ES-I3 (cell line): Measurements from ENCODE around the gene EXOC8.

Experiments used
- H3K36me3 ChIP-seq: 2 replicates; pipeline ENCODE4 v1.6.1; 2013; ENCODE audit warnings: mild to moderate bottlenecking, low read length, control low read depth, moderate library complexity; ENCODE audit not compliant: insufficient read depth
- H3K4me1 ChIP-seq: 2 replicates; pipeline ENCODE4 v1.6.1; 2013; ENCODE audit warnings: mild to moderate bottlenecking, control low read depth, low read length; ENCODE audit not compliant: insufficient read depth
- H3K9ac ChIP-seq: 2 replicates; pipeline ENCODE4 v1.6.1; 2013; ENCODE audit warnings: low read depth, mild to moderate bottlenecking, low read length, moderate library complexity
- H3K9me3 ChIP-seq: 2 replicates; pipeline ENCODE4 v1.6.1; 2013; ENCODE audit warnings: mild to moderate bottlenecking, low read length, moderate library complexity; ENCODE audit not compliant: control insufficient read depth, insufficient read depth

Gene EXOC8, protein sequence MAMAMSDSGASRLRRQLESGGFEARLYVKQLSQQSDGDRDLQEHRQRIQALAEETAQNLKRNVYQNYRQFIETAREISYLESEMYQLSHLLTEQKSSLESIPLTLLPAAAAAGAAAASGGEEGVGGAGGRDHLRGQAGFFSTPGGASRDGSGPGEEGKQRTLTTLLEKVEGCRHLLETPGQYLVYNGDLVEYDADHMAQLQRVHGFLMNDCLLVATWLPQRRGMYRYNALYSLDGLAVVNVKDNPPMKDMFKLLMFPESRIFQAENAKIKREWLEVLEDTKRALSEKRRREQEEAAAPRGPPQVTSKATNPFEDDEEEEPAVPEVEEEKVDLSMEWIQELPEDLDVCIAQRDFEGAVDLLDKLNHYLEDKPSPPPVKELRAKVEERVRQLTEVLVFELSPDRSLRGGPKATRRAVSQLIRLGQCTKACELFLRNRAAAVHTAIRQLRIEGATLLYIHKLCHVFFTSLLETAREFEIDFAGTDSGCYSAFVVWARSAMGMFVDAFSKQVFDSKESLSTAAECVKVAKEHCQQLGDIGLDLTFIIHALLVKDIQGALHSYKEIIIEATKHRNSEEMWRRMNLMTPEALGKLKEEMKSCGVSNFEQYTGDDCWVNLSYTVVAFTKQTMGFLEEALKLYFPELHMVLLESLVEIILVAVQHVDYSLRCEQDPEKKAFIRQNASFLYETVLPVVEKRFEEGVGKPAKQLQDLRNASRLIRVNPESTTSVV

DNA sequence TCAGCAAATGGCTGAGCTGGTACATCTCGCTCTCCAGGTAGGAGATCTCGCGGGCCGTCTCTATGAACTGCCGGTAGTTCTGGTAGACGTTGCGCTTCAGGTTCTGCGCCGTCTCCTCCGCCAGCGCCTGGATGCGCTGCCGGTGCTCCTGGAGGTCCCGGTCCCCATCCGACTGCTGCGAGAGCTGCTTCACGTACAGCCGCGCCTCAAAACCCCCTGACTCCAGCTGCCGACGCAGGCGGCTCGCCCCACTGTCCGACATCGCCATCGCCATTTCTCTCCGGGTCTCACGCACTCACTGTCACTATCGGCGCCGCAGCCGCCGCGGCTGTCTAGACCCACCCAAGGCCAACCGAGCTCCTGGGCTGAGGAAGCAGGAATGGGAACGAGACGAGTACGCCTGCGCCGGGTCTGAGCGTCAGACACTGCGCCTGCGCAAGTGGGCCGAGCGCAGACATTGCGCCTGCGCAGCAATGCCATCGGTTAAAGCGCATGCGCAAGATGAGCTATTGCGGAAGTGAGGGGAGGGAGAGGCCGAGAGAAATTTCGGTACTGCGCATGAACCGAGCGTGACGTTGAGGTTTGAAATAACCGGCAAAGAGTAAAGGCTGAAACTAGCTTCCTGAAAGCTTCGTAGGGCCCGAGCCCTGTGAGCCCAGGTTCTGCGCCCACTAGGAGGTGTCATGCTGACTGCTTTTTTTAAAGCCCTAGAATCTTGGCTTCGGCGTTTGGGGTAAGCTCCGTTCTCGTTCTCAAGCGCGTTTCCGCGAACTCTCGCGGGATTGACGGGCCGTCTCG lies at the start of gene EXOC8:
EXOC8 (minus strand) TSS at position 381 of the 798 bp plus-strand sequence; CDS start at position 274, 107 bp downstream.
- 0 out of 2 replicates have a peak, but pooled peaks cover 2% of the 10 kb centered on the region for H3K36me3 ChIP-seq
- peak within 1 kb of the TSS; percentile 90 for H3K9ac ChIP-seq
- H3K9me3 ChIP-seq = no peaks in the 10 kb centered on the region
- H3K4me1 ChIP-seq = peaks cover 13% of the 10 kb centered on the region; the same call in 1 of the 2 replicates

DNA sequence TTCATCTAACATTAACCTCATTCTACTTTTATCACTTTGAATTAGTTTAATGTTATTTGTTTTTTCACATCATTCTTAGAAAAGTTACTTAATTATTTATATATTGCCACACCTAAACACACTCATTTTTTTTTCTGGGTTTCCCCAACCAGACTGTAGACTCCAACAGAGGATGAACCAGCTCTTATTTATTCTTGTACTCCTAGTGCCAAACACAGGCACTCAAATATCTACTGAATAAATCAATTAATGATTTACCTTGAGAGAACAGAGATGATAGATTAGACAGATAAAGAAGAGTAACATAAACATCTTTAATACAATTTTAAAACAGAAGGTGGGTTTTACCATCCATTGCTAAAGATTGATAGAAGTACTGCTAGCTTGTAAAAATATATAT lies 48.8 kb upstream of the EXOC8 start:
- Histone ChIP-seq H3K9me3 (no peaks in the 10 kb centered on the region), H3K4me1 (no peaks in the 10 kb centered on the region), H3K36me3 (no peaks in the 10 kb centered on the region), H3K9ac (no peak overlapping the region)

DNA sequence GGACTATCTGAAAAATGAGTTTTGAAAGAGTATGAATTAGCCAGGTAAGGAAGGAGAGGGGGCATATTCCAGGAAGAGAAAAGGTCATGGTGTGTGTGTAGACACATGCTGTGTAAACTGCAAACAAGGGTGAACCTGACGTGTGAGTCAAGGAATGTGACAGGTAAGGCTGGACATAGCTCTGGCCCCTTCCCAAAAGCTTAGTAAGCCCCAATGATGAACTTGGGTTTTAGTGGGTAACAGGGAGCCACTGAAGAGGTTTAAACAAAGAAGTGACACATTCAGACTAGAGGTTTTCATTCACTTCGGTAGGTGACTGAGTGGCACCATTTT lies 47.7 kb upstream of the EXOC8 start:
- H3K9me3 ChIP-seq = no peaks in the 10 kb centered on the region
- no peaks in the 10 kb centered on the region for H3K36me3 ChIP-seq
- H3K9ac ChIP-seq = no peak overlapping the region
- no peaks in the 10 kb centered on the region for H3K4me1 ChIP-seq

DNA sequence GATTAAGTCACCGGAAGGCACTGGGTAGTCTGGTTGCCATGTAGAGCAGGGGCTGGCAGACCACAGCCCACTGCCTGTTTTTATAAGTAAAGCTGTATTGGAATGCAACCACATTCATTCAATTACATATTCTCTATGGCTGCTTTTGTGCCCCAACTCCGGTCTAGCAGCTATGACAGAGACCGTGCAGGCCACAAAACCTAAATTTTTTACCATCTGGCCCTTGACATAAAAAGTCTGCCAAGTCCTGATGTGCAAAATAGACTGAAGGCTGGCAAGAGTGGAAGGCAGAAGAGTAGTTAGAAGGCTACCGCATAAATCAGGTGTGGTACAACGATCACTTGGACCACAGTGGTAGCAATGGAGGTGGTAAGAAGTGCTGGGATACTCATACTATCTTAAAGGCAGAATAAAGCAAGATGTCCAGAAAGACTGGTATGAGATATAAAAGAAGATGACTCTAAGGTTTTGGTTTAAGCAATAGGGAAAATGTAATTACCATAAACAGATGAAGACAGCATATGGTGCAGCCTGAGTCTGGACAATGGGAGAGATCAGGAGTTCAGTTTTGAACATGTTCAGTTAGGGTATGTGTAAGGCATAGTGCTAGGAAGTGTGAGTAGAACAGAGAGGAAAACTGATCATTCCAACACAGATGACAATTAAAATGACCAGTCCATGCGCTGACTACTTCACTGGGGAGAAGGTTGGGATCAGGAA lies 47.2 kb upstream of the EXOC8 start:
- Histone ChIP-seq H3K4me1 (no peaks in the 10 kb centered on the region), H3K9me3 (no peaks in the 10 kb centered on the region), H3K36me3 (no peaks in the 10 kb centered on the region), H3K9ac (no peak overlapping the region)

DNA sequence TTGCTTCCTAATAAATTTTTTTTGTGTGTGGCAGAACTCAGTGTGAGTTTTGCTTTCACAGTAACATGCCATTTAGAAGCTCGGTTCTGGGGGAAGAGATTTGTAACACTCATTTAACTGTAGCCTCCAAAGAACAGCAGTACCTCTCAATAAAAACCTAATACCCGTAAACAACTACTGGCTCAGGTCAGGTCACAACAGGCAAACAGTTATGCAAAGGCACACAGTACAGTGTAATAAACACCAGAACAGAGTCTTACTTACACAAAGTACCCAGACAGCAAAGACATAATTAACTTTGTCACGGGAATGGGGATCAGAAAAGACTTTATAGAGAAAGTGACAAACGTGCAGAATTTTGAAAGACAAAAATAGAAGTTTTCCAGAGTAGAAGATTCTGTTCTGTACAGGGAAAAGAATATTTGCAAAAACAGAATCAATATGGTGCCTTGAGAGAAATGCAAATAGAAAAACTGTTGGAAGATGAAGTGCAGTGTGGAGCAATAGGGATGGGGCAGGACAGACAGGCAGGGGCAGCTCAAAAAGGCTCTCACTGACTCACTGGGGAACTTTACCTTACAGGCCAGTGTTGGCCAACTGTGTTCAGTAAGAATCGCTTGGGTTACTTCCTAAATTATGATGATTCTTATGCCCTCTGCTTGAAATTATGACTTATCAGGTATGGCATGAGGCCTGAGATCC lies 45.7 kb upstream of the EXOC8 start:
- H3K9me3 ChIP-seq = no peaks in the 10 kb centered on the region
- H3K9ac ChIP-seq = no peak overlapping the region
- H3K36me3 ChIP-seq = no peaks in the 10 kb centered on the region
- no peaks in the 10 kb centered on the region for H3K4me1 ChIP-seq

DNA sequence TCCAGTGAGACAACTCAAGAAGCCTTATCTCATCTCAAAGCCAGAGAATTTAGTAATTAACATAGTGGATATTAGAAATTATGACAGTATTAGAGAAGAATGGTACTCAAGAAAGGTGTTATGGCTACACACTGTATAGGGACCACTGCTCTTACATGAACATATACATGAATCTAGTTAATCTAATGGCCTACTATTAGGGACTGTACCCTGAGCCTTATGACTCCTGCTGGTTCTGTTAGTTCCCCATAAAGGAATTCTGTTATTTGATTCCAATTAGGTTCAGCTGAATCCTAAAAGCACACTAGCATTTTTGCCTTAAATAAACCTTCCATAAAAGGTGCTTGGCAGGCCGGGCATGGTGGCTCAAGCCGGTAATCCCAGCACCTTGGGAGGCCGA lies 44.8 kb upstream of the EXOC8 start:
- Histone ChIP-seq H3K36me3 (no peaks in the 10 kb centered on the region), H3K9ac (no peak overlapping the region), H3K9me3 (no peaks in the 10 kb centered on the region), H3K4me1 (no peaks in the 10 kb centered on the region)

DNA sequence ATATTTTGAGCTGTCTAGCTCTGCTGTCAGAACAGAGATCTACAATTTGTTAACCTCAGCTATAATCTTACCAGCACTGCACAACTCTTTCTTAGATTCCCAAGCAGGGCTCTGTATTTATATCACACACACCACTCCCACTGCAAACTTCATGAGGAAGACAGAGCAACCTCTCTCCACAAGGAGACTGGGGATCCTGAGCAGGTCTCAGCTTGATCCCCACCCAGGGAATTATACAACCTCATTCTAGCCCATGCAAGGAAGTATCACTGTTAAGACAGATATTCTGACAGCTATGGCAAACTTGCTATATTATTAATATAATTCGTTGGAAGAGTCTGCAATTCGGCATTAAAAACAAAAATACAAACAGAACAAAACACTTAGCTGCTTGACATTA lies 44.1 kb upstream of the EXOC8 start:
- Histone ChIP-seq H3K36me3 (no peaks in the 10 kb centered on the region), H3K9ac (no peak overlapping the region), H3K9me3 (no peaks in the 10 kb centered on the region), H3K4me1 (0 out of 2 replicates have a peak, but pooled peaks cover 4% of the 10 kb centered on the region)

DNA sequence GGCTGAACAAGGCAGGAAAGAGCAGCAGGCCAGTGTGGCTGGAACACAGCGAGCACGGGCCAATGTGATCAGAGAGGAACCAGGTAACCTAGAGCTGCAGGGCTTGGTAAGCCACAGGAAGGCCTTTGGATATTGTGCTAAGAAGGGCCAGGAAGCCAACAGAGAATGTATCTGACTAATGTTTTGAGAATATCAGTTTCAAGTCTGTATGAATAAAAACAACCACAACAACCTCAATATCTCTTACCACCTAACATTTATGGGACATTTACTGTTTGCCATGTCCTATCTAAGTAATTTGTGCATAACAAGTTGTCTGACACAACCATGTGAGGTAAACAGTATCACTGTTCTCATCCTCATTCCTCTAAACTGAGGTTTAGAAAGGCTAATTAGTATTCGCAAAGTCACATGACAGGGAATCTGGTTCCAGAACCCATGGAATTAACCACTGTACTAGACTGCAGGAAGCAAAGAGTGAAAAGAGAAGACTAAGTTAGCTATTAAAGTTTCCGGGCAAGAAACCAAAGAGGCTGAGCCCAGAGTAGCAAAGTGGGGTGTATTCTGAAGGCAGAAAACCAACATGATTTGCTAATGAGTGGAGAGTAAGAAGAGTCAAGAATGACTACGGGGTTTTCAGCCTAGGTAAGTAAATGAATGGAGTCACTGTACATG lies 39.4 kb upstream of the EXOC8 start:
- no peak overlapping the region for H3K9ac ChIP-seq
- no peaks in the 10 kb centered on the region for H3K9me3 ChIP-seq
- H3K4me1 ChIP-seq = peaks cover 4% of the 10 kb centered on the region; the same call in 1 of the 2 replicates
- H3K36me3 ChIP-seq = no peaks in the 10 kb centered on the region

DNA sequence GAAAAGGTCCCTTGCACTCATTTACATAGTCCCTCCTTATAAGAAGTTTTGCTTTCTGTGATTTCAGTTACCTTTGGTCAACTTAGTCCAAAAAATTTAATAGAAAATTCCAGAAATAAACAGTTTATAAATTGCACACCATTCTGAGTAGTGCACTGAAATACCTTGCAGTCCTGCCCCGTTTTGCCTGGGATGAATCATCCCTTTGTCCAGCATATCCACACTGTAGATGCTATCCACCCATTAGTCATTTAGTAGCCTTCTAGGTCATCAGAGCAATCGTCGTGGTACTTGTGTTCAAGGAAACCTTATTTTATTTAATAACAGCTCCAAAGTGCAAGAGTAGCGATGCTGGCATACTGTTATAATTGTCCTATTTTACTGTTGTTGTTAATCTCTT lies 38.4 kb upstream of the EXOC8 start:
- Histone ChIP-seq H3K4me1 (peaks cover 4% of the 10 kb centered on the region; the same call in 1 of the 2 replicates), H3K36me3 (no peaks in the 10 kb centered on the region)

DNA sequence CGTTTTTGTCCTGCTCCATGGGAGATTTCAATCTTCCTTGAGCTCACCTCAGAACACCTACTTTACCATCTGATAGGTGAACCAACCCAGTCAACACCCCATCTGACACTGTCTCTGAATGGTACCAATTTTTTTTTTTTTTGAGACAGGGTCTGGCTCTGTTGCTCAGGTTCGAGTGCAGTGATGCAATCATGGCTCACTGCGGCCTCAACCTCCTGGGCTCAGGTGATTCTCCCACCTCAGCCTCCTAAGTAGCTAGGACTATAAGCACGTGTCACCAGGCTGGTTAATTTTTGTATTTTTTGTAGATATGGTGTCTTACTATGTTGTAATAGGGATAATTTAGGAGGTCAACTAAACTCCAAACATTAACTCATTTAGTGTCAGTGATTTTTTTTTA lies 36.7 kb upstream of the EXOC8 start:
- no peaks in the 10 kb centered on the region for H3K36me3 ChIP-seq
- peaks cover 4% of the 10 kb centered on the region; the same call in 1 of the 2 replicates for H3K4me1 ChIP-seq
- H3K9ac ChIP-seq = no peak overlapping the region
- H3K9me3 ChIP-seq = no peaks in the 10 kb centered on the region

More for the DNA sequence above, 38.4 kb upstream of the EXOC8 start:
- H3K9ac ChIP-seq = no peak overlapping the region
- H3K9me3 ChIP-seq = no peaks in the 10 kb centered on the region

DNA sequence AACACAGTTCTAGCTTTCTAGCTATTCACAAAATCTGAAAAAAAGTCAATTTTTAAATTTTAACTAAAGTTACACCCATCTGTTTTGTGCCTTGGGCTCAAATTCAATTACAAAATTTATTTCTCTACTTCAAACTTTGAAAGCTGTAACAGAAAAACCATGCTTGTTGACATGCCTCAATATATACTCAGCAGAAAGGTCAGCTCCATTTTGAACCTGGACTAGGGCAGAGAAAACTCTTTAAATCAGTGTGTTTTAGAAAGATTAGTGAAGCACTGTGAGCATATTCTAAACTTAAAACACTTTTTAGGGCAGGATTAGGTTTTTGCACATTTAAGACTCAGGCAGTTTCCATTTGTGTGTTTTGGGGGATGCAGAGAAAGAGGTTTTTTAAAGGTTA lies 34.8 kb upstream of the EXOC8 start:
- Histone ChIP-seq H3K9ac (no peak overlapping the region), H3K4me1 (peaks cover 4% of the 10 kb centered on the region; the same call in 1 of the 2 replicates), H3K36me3 (no peaks in the 10 kb centered on the region), H3K9me3 (no peaks in the 10 kb centered on the region)

DNA sequence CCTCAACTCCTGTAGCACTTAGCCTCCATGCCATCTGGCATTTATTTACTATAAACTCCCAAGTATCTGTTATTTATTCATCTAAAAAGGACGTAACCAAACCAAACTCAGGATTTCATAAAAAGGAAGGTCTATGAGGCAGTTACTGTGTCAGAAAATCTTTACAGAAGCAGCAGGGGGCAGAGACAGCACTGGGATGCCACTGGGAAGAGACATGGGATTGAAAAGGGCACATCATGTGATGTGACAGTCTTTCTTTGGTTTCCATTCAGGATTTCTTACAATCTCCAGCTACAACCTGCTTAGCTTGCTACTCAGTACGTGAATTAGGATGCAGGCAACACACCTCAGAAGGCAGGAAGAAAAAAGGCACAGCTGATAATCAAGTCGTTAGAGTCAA lies 31.6 kb upstream of the EXOC8 start:
- H3K36me3 ChIP-seq = no peaks in the 10 kb centered on the region

DNA sequence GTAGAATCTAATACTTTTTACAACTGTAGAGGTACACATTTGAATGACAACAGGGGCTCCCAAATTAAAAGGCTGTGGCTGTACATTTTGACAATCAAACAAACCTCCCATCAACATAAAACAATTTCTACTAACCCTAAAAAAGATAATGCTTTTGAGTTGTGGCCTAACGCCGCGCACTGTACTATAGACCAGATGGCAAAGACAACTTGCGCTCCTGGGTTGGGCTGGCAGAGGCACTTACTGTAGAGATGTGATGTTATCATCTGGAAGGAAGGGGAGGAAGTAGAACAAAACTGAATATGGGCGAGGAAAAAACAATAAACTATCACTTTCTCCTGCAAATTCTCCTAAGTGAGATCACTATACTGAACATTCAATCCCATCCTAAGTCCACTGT lies 26.5 kb upstream of the EXOC8 start:
- H3K9ac ChIP-seq = no peak overlapping the region
- no peaks in the 10 kb centered on the region for H3K36me3 ChIP-seq
- H3K4me1 ChIP-seq = no peaks in the 10 kb centered on the region
- H3K9me3 ChIP-seq = no peaks in the 10 kb centered on the region

More for the DNA sequence above, 31.6 kb upstream of the EXOC8 start:
- Histone ChIP-seq H3K4me1 (no peaks in the 10 kb centered on the region), H3K9ac (no peak overlapping the region), H3K9me3 (no peaks in the 10 kb centered on the region)
